ENCODE data around the gene TSEN15.
"Not testable (repeated sequence)": the region's sequence is repeated elsewhere in the genome, so short reads cannot be mapped to it uniquely, and the experiment has no call there.

TSEN15 gene

DNA sequence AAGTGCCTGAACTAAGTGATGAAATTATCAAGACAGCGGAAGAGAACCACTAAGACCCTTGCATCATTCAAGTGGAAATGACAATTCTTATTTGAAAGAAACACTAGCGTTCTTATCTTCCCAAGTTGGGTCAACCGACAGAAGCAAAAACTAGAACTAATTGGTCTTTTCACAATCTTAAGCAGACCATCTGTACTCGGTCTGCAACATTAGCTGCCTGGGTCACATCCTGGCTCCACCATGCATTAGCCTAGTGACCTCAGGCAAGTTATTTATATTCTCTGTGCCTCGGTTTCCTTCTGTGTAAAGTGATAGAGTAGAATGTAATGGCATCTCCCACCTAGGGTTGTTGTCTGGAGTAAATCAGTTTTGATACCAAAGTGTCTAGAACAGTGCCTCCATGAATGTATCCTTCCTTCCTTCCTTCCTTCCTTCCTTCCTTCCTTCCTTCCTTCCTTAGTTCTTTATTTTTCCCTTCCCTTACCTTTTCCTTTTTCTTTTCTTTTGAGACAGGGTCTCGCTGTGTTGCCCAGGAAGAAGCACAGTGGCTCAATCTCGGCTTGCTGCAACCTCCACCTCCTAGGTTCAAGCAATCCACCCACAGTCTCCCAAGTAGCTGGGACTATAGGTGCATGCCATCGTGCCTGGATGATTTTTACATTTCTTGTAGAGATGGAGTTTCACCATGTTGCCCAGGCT, 20.0 kb upstream of the TSEN15 start:
- DNase-seq, result no peak

DNA sequence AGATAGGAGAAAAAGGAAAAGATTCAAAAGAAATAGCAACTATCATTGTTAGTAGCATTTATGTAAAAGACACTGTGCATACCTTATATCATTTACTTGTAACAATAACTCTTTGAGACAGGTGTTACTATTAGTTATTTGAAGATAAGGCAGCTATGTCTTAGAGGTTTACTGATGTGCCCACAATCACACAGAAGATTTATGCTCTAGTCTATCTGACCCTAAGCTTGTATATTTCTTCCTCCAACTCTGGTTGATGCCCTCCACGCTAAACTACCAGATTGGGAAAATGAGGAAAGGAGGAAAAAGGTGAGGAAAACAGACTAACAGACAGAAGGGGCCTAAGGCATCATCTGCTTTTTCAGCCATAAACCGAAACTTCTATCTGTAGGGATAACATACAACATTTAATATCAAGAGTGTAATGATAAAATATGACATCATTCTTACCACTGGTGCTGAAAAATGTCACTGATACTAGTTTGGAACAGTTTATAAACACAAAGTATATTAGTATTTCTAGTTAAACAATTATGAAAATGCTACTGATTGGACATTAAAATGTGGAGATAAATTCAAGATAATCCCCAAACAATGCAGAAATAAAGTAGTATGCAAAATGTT, 19.1 kb upstream of the TSEN15 start:
- DNase-seq, result no peak

DNA sequence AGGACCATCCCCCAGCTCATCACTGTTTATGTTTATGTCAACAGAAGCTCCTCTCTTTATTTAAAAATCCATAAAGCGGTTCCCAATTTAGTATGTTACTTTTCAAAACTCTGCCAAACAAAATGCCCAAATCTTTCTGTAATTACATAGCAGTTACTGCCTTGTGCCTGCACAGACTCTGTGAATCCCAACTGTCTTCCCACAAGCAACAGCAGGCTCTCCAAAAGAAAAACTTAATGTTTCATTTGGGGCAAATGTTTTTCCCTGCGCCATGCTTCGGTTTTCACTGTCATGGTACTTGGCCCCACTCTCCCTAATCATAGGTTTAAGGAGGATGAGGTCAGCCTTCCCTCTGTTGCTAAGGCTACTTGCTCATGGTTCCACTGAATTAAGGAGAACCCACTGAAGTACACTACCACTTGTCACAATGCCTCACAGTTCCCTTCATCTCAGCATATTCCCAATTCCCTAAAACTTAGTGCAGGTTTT, 18.6 kb upstream of the TSEN15 start:
- DNase-seq, result no peak

GRCh38 chr1:184033711-184034167, 17.8 kb upstream of the TSEN15 start:
- no peak for DNase-seq

GRCh38 chr1:184034761-184035379, 16.7 kb upstream of the TSEN15 start:
- DNase-seq, result no peak

DNA sequence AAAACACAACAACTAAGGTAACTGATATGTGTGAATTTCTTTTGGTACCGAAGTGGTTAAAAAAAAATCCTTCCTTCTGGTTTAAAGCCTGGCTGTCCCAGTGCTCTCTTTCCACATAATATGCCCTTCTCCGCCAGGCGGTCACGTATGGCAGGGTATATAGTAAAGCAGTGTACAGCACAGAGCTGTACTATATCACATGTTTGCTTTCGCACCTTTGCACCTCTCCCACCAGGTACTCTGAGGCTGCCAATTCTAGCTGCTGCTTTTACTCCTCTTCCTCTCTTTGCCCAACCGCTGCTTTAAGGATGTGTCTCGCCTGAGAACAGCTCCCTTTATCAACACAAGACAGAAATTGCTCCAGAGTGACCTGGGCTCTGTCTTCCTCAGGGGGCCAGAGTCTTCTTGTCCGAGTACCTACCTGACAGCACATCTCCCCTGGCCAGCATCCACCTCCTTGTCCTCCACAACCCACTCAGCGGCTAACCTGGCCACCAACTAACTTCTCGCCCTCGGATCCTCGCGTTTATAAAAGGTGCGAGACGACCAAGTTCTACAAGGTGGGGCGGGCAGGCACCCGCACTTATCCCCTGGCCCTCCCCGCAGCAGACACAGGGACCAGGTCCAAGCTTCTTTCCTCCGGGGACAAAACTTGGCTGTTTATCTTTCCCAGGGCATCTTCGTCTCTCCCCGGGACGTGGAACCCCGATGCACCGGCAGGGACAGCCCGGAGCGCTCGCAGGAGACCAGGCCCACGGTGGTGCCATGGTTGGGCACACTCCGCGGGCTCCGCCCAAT, 15.6 kb upstream of the TSEN15 start:
- no peak for DNase-seq

GRCh38 chr1:184036517-184036949, 15.0 kb upstream of the TSEN15 start:
- no peak for DNase-seq

- DNase-seq, result no peak
These were observed 13.5 kb upstream of the TSEN15 start for GRCh38 chr1:184037849-184038591.

- no peak for DNase-seq
These were observed 12.4 kb upstream of the TSEN15 start for GRCh38 chr1:184039126-184039525.

- no peak for DNase-seq
These were observed 9.8 kb upstream of the TSEN15 start for GRCh38 chr1:184041731-184042130.

- not testable (repeated sequence) for DNase-seq
These were observed 8.2 kb upstream of the TSEN15 start for GRCh38 chr1:184043315-184043714.

GRCh38 chr1:184044603-184045376, 6.7 kb upstream of the TSEN15 start:
- no peak for DNase-seq

DNA sequence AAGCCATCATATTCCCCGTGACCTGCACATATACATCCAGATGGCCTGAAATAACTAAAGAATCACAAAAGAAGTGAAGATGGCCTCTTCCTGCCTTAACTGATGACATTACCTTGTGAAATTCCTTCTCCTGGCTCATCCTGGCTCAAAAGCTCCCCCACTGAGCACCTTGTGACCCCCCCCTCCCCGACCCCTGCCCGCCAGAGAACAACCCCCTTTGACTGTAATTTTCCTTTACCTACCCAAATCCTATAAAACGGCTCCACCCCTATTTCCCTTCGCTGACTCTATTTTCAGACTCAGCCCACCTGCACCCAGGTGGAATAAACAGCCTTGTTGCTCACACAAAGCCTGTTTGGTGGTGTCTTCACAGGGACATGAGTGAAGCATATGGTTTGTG, 4.0 kb upstream of the TSEN15 start:
- DNase-seq, result not testable (repeated sequence)

DNA sequence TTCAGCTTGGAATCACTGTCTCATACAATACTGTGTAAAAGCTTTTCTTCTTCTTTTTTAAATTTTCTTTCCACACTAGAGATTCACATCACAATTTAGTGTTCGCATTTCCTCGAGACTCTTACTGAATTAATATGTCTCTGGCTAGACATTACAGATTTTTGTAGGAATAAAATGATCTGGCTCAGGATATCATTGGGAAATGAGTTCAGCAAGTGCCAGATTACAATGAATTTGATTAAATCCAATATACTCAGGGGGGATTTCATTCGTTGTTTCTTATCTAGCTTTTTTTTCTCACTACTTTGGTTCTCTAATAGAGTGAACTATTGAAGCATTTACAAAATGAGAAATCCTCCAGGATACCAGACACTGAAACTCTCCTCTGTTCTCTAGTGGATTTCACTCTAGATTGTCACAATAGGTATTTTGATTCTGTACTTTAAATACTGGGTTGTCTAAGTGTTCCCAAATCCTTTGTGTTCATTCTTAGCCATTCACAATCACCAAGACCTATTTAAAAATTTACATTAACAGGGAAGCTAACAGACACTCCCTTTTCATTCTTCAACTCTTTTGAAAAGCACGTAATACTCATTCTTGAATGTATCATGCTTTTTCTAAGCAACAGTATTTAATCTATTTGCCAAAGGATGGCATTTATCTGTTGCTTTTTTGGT, 2.8 kb upstream of the TSEN15 start:
- DNase-seq, result no peak

DNA sequence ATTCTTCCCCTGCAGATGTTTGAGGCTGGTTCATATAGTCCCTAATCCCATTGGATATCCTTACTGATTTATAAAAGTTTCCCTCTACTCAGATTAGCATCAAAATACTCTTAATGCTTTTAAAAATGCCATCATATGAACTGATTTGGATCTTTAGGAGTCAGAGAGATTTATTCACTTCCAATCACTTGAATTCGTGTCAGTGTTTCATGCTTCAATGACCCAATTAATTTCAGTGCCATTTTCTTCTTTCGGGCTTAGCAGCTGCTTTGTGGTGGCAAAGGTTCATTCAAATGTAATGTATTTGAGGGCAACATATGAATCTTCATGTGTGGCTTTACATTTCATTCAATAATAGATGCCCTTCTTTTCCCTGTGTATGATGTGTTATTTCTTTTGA, 2.2 kb upstream of the TSEN15 start:
- no peak for DNase-seq

- no peak for DNase-seq
These were observed 1.6 kb upstream of the TSEN15 start for GRCh38 chr1:184049836-184050468.

DNA sequence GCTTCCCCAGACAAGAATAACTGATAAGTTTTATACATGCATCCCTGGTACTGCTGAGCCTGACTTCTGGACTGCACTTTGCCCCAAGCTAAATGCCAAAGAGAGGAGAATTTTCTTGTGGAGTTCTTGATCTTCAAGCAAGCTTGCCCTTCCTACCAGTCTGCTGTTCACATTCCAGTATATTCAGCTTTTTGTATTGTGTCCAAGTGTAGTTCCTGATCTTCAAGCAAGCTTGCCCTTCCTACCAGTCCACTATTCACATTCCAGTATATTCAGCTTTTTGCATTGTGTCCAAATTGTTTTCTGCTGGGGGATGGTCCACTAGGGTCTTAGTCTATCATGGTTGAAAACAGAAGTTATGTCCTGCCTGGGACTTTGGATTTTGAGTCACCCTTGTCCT, 894 bp upstream of the TSEN15 start:
- DNase-seq, result no peak

DNA sequence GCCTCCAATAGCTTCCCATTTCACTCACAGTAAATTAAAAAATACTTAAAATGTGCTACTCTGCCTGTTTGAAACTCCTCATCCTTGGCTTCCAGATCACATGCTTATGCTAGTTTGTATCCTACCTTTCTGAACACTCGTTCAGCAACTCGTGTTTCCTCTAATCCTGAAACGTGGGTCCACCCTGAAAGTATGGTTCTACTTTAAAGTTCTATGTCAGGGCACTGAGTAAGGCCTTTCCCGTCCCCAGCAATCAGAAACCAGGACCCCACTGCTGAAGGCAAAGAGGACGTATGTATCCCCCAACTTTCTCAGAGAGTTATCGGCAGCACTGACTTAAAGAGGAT, 419 bp upstream of the TSEN15 start:
- DNase-seq, result peak in 1 of 2 experiments; percentile 42

DNA sequence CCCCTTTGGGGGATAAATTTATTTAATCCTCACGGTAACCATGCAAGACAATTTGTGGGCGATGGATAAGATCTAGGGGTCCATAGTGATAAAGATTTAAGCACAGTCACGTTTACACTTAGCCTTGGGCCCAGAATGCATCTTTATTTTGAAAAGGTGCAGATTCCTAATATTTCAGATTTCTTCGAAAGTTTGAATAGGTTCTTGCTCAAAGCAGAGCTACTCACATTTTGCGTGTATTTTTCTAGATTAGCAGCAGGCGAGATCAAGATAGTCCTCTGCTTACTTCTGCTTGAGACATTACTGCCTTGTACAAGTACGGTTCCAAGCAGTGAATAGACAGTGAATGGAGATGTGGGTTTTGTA, 647 bp downstream of the TSEN15 start:
- DNase-seq, result no peak

DNA sequence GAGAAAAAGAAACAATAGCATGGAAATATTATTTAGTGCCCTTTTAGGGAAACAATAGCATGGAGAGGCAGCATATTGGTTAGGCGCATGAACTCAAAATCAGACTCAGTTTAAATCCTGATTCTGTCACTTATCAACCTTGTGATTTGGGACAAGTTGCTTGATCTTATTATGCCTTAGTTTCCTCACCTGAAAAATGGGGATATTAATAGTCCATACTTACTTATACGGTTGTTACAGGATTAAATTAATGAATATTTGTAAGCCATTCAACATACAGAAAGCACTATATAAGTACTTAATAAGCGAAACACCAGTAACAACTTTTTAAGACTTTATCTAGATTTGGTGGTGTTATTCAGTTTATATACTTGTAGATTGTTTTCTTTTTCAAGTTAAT, 1.2 kb downstream of the TSEN15 start:
- DNase-seq, result no peak

DNA sequence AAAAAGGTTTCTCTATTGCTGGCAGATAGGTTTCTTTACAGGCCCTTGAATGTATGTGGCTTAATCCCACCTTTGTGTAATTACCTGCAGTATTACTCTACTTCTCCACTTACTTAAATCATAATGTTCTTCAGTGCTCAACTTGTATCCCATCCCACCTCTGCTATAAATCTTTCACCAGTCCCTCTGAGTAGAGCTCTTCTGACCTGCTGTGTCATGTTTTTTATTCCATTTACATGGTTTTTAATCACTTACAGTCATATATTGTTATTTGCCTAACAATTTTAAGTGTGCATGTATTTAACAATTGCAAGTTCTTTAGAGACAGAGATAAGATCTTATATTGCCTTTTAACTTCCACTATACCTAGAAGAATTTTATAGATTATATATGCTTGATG, 2.4 kb downstream of the TSEN15 start:
- DNase-seq, result no peak

Measured in SW 1271 (cell line).